K562 (cell line): ENCODE results near the gene ACADVL. TPM values are rescaled to one million over a fixed set of nuclear protein-coding genes. Genes with fewer than 3 reads are reported as not detected.

Experiments
- ATAC-seq: fragments of 200-7000 bp; cut with Tn5 transposase; 3 replicates; pipeline ENCODE4 v1.9.1; 2020; ENCODE audit warnings: moderate library complexity
- BruUV-seq: library from RNA; stranded (reverse); fragments of 400-500 nt; replicated peaks from 2 replicates; lab custom pipeline; 2021; lab: Mats Ljungman, UMichigan
- CTCF ChIA-PET: fragments of 300-600 bp; formaldehyde crosslinking; extraction: SDS; loops from one replicate; lab custom pipeline; 2021; ENCODE audit warnings: low intra/inter-chr PET ratio; lab: Yijun Ruan, JAX
- POLR2A ChIA-PET: fragments of 300-600, 350-650 bp; sonication (Branson Sonifier 250); formaldehyde crosslinking; extraction: SDS; loops from one replicate; lab custom pipeline; 2021; ENCODE audit warnings: antibody characterized with exemption, inconsistent platforms; lab: Yijun Ruan, JAX
- DNase-seq, 4 experiments: peaks; one replicate each; pipeline versions ENCODE4 v3.0.0 to v3.0.0-alpha.2; 2011 to 2018; ENCODE audit warnings: low spot score in 3 of 4, mixed read lengths in 3 of 4; ENCODE audit errors: extremely low read depth in 1 of 4
- FAIRE-seq: peaks from 2 replicates; lab custom pipeline; 2011; peaks lifted over from hg19 to GRCh38; lab: Jason Lieb, UNC
- H2AFZ ChIP-seq: 2 replicates; pipeline ENCODE4 v1.6.0; 2011; ENCODE audit warnings: low read depth, low read length, control low read depth, inconsistent platforms
- H3K27ac ChIP-seq: fragments of 200-600 bp; 3 replicates; pipeline ENCODE4 v1.8.0; 2011; ENCODE audit warnings: low read depth, mild to moderate bottlenecking, control low read depth, inconsistent platforms, low read length, moderate library complexity, mixed read lengths; ENCODE audit errors: extremely low read depth
- H3K27me3 ChIP-seq, 2 experiments: fragments of 300-600 bp in 1 of 2; 2 replicates in 1 of 2; 3 replicates in 1 of 2; pipeline versions ENCODE4 v1.6.0 to v1.8.0; 2011; ENCODE audit warnings: inconsistent platforms in 2 of 2, low read length in 2 of 2, mild to moderate bottlenecking in 1 of 2, mixed read lengths in 1 of 2, moderate library complexity in 1 of 2; ENCODE audit not compliant: control insufficient read depth in 2 of 2, insufficient read depth in 2 of 2
- H3K36me3 ChIP-seq: fragments of 300-600 bp; 3 replicates; pipeline ENCODE4 v1.8.0; 2011; ENCODE audit warnings: mild to moderate bottlenecking, low read length, inconsistent platforms; ENCODE audit not compliant: control insufficient read depth, insufficient read depth
- H3K4me1 ChIP-seq, 2 experiments: fragments of 200-600 bp in 1 of 2; replicated peaks in 1 of 2; 2 replicates in 1 of 2; 3 replicates in 1 of 2; pipeline versions ENCODE4 v1.5.1 to v1.8.0; 2011; ENCODE audit warnings: inconsistent platforms in 2 of 2, low read length in 2 of 2, mild to moderate bottlenecking in 1 of 2, mixed read lengths in 1 of 2, moderate library complexity in 1 of 2; ENCODE audit not compliant: control insufficient read depth in 2 of 2, insufficient read depth in 2 of 2
- H3K4me2 ChIP-seq: 2 replicates; pipeline ENCODE4 v1.6.1; 2011; ENCODE audit warnings: low read length, control low read depth, inconsistent platforms, mixed read lengths; ENCODE audit not compliant: insufficient read depth
- H3K4me3 ChIP-seq: fragments of 200-600 bp; sonication (generic), shearing (Covaris generic); 2 replicates; pipeline ENCODE4 v1.5.1; 2016; ENCODE audit warnings: control low read depth, inconsistent platforms
- H3K79me2 ChIP-seq: fragments of 200-600 bp; 3 replicates; pipeline ENCODE4 v1.8.0; 2011; ENCODE audit warnings: low read length, inconsistent platforms; ENCODE audit not compliant: control insufficient read depth, insufficient read depth
- H3K9ac ChIP-seq, 2 experiments: 2 replicates each; pipeline versions ENCODE4 v1.6.0 to v1.6.1; 2011; ENCODE audit warnings: low read depth in 2 of 2, low read length in 2 of 2, control low read depth in 1 of 2, inconsistent platforms in 1 of 2, mild to moderate bottlenecking in 1 of 2, mixed read lengths in 1 of 2; ENCODE audit not compliant: insufficient read depth in 1 of 2
- H3K9me1 ChIP-seq: one replicate; pipeline ENCODE4 v1.6.0; 2011; ENCODE audit warnings: inconsistent platforms, mild to moderate bottlenecking, low read length, moderate library complexity; ENCODE audit not compliant: control insufficient read depth, insufficient read depth
- H3K9me3 ChIP-seq: replicated peaks from 2 replicates; pipeline ENCODE4 v1.5.1; 2011; ENCODE audit warnings: low read depth, low read length, inconsistent platforms; ENCODE audit not compliant: control insufficient read depth, insufficient read depth
- H4K20me1 ChIP-seq: replicated peaks from 2 replicates; pipeline ENCODE4 v1.6.1; 2011; ENCODE audit warnings: low read length, inconsistent platforms, mixed read lengths; ENCODE audit not compliant: control insufficient read depth, insufficient read depth
- BMI1 ChIP-seq: fragments of 150-350 bp; IDR thresholded peaks from 2 replicates; pipeline ENCODE4 v1.6.1; 2014; ENCODE audit warnings: low read length
- POLR2G ChIP-seq: fragments of 200-400 bp; formaldehyde crosslinking; IDR thresholded peaks from 2 replicates; pipeline ENCODE4 v1.6.1; 2017; ENCODE audit warnings: low read depth, mild to moderate bottlenecking, antibody characterized with exemption, low read length, moderate library complexity
- RBFOX2 ChIP-seq: fragments of 200-400 bp; formaldehyde crosslinking; IDR thresholded peaks from 2 replicates; pipeline ENCODE4 v1.6.1; 2017; ENCODE audit warnings: low read depth, mild to moderate bottlenecking, low read length, moderate library complexity
- ZFPM2 ChIP-seq: fragments of 250-450 bp; sonication (Bioruptor Pico); IDR thresholded peaks from 2 replicates; pipeline ENCODE4 v1.5.1; 2022; ENCODE audit warnings: mild to moderate bottlenecking
- ZFX ChIP-seq: sonication (generic); formaldehyde crosslinking; IDR thresholded peaks from 2 replicates; pipeline ENCODE4 v1.8.0; 2022; ENCODE audit warnings: mild to moderate bottlenecking, missing genetic modification reagents, moderate library complexity
- WGBS: fragments of 100-300 bp; shearing (Covaris generic); methylation state at CpG from one replicate; pipeline ENCODE4 v1.1.6; 2016; ENCODE audit warnings: low coverage, mixed read lengths; ENCODE audit not compliant: insufficient coverage; ENCODE audit errors: missing lambda C conversion rate; 5-methylcytosine and 5-hydroxymethylcytosine counted together
- in situ Hi-C: fragments of 300-500 bp; cut with MboI; formaldehyde crosslinking; loops from 4 replicates; pipeline ENCODE4 v1.15.0; 2018; ENCODE audit warnings: inconsistent platforms, mixed read lengths
- intact Hi-C: fragments of 100-400 bp; cut with micrococcal nuclease; formaldehyde crosslinking; loops from 2 replicates; pipeline ENCODE4 v1.14.2; 2022
- polyA plus RNA-seq, 8 experiments: library from polyadenylated mRNA; depleted of rRNA in 4 of 8; stranded (reverse) in 5 of 8; unstranded in 3 of 8; fragments of >200 nt; fragmentation: Nextera tagmentation in 2 of 8; fragmentation: Illumina TruSeq in 1 of 8; extraction: Ambion mirVana in 2 of 8; extraction: Trizol in 1 of 8; gene quantifications; 2 replicates each; pipeline versions ENCODE4 v1.2.1 to v1.2.3, GENCODE V29; 2011 to 2014; ENCODE audit warnings: inconsistent platforms in 1 of 8, missing spikeins in 1 of 8
- total RNA-seq, 7 experiments: library from RNA; depleted of rRNA in 6 of 7; stranded (reverse); fragments of >200 nt in 6 of 7; fragmentation: Illumina TruSeq in 2 of 7; extraction: Trizol in 2 of 7; gene quantifications; 2 replicates each; pipeline versions ENCODE4 v1.2.1 to v1.2.3, GENCODE V29; 2011 to 2021; ENCODE audit warnings: low replicate concordance in 1 of 7
- TF ChIP-seq, protein P1 (sequence below), 3 experiments: fragments of 200-800 bp in 1 of 3; sonication (Bioruptor generic) in 1 of 3; sonication (generic) in 1 of 3; formaldehyde crosslinking in 1 of 3; IDR thresholded peaks; 2 replicates each; pipeline versions ENCODE4 v1.6.1 to v1.8.0; 2016 to 2022; ENCODE audit warnings: mild to moderate bottlenecking in 2 of 3, missing compliant biosample characterization in 2 of 3, missing genetic modification characterization in 2 of 3, missing genetic modification reagents in 1 of 3

The ACADVL gene
- total and polyA plus RNA-seq, 9 of the 15 experiments (the other 6 are each of a cell fraction or from before 2014, with no cell fraction given) = 25.5 to 449 (median 214) TPM

- Histone ChIP-seq H3K9me1 (peaks cover 6% of the 10 kb centered on the region), H3K9ac (peak overlapping the region; percentile 30 to 99; a peak in 3 of 4 replicates), H3K27ac (peak overlapping the region; percentile 90; the same call in 2 of the 3 replicates), H3K79me2 (peaks cover 49% of the 10 kb centered on the region), H3K4me1 (peaks cover 40 to 58% of the 10 kb centered on the region in 2 experiments), H3K4me3 (no peak overlapping the region), H3K36me3 (peaks cover 28% of the 10 kb centered on the region; the same call in 2 of the 3 replicates), H3K4me2 (peak overlapping the region; percentile 60), H4K20me1 (peaks cover 6% of the 10 kb centered on the region), H3K27me3 (no peaks in the 10 kb centered on the region), H3K9me3 (no peaks in the 10 kb centered on the region), H2AFZ (peak overlapping the region; percentile 94)
- in situ Hi-C loops (no loop called here), intact Hi-C loops (no loop called here)
- 59% methylated on average over 3 of the region's 6 CpGs for WGBS
- ATAC-seq (no peak), FAIRE-seq (no peak), DNase-seq (no peak)
- CTCF ChIA-PET = no interaction called here
- no TSS peak for BruUV-seq
- POLR2A ChIA-PET = interaction anchor here (0.6 kb wide), 2 partner anchors 159 to 180 kb away, joined by 3 to 4 read pairs; no protein-coding TSS in a partner anchor
- peak; percentile 9; the same call in 1 of the 2 replicates for TF ChIP-seq ZFX (CRISPR knock-in tag)
- TF ChIP-seq, protein P1, sequence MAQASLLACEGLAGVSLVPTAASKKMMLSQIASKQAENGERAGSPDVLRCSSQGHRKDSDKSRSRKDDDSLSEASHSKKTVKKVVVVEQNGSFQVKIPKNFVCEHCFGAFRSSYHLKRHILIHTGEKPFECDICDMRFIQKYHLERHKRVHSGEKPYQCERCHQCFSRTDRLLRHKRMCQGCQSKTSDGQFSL (CRISPR knock-in tag; IDR thresholded peaks at IDR 0.05) = peak; percentile 31; the same call in 1 of the 2 replicates
- TF ChIP-seq, protein P1 (tag; IDR thresholded peaks at IDR 0.05) = no peak
- TF ChIP-seq BMI1 = no peak
- TF ChIP-seq RBFOX2 = peak; percentile 34; the same call in 1 of the 2 replicates
- TF ChIP-seq POLR2G = peak; percentile 43
- no peak for TF ChIP-seq ZFPM2 (CRISPR knock-in tag)
These were observed 1.6 kb upstream of the ACADVL start for GRCh38 chr17:7218166-7218565.
